Hepatocyte (in vitro differentiated cells): ENCODE results near the gene TMEM50A.

Experiments
- EZH2 ChIP-seq: fragments of 200-600 bp; sonication (generic); IDR thresholded peaks from 2 replicates; pipeline ENCODE4 v1.6.1; 2016; ENCODE audit warnings: antibody characterized with exemption, mild to moderate bottlenecking, borderline replicate concordance
- EZH2phosphoT487 ChIP-seq: fragments of 200-600 bp; sonication (generic); IDR thresholded peaks from one replicate; pipeline ENCODE4 v1.6.1; 2018; ENCODE audit warnings: antibody characterized with exemption, mild to moderate bottlenecking, low read depth, moderate library complexity; ENCODE audit not compliant: unreplicated experiment, severe bottlenecking

DNA sequence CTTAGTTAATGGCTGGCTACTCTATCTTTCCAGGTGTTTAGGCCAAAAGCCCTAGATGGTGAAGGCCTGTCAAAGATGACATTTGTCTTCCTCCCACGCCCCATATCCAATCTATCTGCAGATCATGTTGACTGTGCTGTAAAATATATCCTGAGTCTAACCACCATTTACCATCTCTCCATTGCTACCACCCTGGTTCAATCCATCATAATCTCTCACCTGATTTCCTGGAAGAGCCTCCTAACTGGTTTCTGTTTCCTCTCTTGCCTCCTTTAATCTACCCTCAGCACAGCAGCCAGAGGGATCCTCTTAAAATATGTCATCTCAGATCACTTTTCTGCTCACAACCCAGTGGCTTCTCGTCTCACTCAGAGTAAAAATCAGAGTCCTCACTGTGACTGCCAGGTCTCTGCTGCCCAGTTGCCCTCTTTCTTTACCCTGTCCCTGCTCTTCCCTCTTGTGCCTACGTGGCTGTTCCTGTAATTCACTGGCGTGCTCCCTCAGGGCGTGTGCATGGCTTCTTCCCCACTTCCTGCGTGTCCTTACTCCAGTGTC, 17.8 kb downstream of the TMEM50A start:
- TF ChIP-seq EZH2phosphoT487 (no peak), EZH2 (no peak)
